SK-N-SH (cell line): ENCODE data around the gene RPGRIP1L. TPM values are rescaled to one million over a fixed set of nuclear protein-coding genes. Genes with fewer than 3 reads are reported as not detected.

ENCODE experiments used
- CTCF ChIA-PET: fragments of 300-600, 350-600 bp; formaldehyde crosslinking; extraction: SDS; loops from one replicate; lab custom pipeline; 2021; lab: Yijun Ruan, JAX
- POLR2A ChIA-PET: fragments of 350-600 bp; sonication (Branson Sonifier 250); formaldehyde crosslinking; extraction: SDS; loops from one replicate; lab custom pipeline; 2020; ENCODE audit warnings: antibody characterized with exemption, inconsistent platforms; lab: Yijun Ruan, JAX
- DNase-seq: peaks from one replicate; pipeline ENCODE4 v3.0.0; 2012
- H2AFZ ChIP-seq: fragments of 200-600 bp; sonication (generic); 2 replicates; pipeline ENCODE4 v1.8.1; 2016; ENCODE audit warnings: antibody characterized with exemption, mild to moderate bottlenecking, low read depth
- H3F3A ChIP-seq: fragments of 200-600 bp; sonication (generic); replicated peaks from 2 replicates; pipeline ENCODE3; 2016; ENCODE audit warnings: antibody characterized with exemption, mild to moderate bottlenecking; ENCODE audit not compliant: insufficient read depth
- H3K27ac ChIP-seq, 2 experiments: fragments of 200-500 bp in 1 of 2; fragments of 200-600 bp in 1 of 2; sonication (Bioruptor generic) in 1 of 2; sonication (generic), shearing (Covaris generic) in 1 of 2; 2 replicates each; pipeline versions ENCODE4 v1.5.1 to v1.6.1; 2014 to 2016; ENCODE audit warnings: low read depth in 2 of 2, inconsistent platforms in 1 of 2, low read length in 1 of 2, mild to moderate bottlenecking in 1 of 2, mixed read lengths in 1 of 2
- H3K27me3 ChIP-seq: fragments of 200-600 bp; sonication (generic), shearing (Covaris generic); 2 replicates; pipeline ENCODE4 v1.6.1; 2016; ENCODE audit warnings: mixed run types; ENCODE audit not compliant: insufficient read depth
- H3K36me3 ChIP-seq, 2 experiments: fragments of 200-500 bp in 1 of 2; fragments of 200-600 bp in 1 of 2; sonication (Bioruptor generic) in 1 of 2; sonication (generic) in 1 of 2; replicated peaks in 1 of 2; 2 replicates each; pipeline versions ENCODE3 to v1.5.1; 2014 to 2016; ENCODE audit warnings: low read length in 1 of 2, mild to moderate bottlenecking in 1 of 2; ENCODE audit not compliant: insufficient read depth in 2 of 2, control insufficient read depth in 1 of 2
- H3K4me1 ChIP-seq, 2 experiments: fragments of 200-500 bp in 1 of 2; fragments of 200-600 bp in 1 of 2; sonication (Bioruptor generic) in 1 of 2; sonication (generic), shearing (Covaris generic) in 1 of 2; 2 replicates each; pipeline versions ENCODE4 v1.5.1 to v1.6.1; 2014 to 2016; ENCODE audit warnings: low read depth in 1 of 2, low read length in 1 of 2, mixed run types in 1 of 2; ENCODE audit not compliant: insufficient read depth in 2 of 2, control insufficient read depth in 1 of 2
- H3K4me2 ChIP-seq: fragments of 200-600 bp; sonication (generic), shearing (Covaris generic); 2 replicates; pipeline ENCODE4 v1.6.1; 2017; ENCODE audit warnings: mixed run types
- H3K4me3 ChIP-seq, 2 experiments: fragments of 200-500 bp in 1 of 2; fragments of 200-600 bp in 1 of 2; sonication (Bioruptor generic) in 1 of 2; sonication (generic), shearing (Covaris generic) in 1 of 2; 2 replicates each; pipeline versions ENCODE4 v1.5.1 to v1.8.1; 2014 to 2016; ENCODE audit warnings: low read depth in 2 of 2, inconsistent platforms in 1 of 2, low read length in 1 of 2, mild to moderate bottlenecking in 1 of 2, mixed read lengths in 1 of 2, moderate library complexity in 1 of 2
- H3K79me2 ChIP-seq: fragments of 200-600 bp; sonication (generic); 2 replicates; pipeline ENCODE4 v1.8.1; 2017; ENCODE audit warnings: mild to moderate bottlenecking; ENCODE audit not compliant: insufficient read depth
- H3K9ac ChIP-seq: fragments of 200-600 bp; sonication (generic); 2 replicates; pipeline ENCODE4 v1.6.1; 2017; ENCODE audit warnings: mixed run types
- H3K9me2 ChIP-seq: fragments of 200-600 bp; sonication (generic); 2 replicates; pipeline ENCODE4 v1.6.1; 2017; ENCODE audit warnings: mixed run types
- H3K9me3 ChIP-seq: fragments of 200-600 bp; sonication (generic); 2 replicates; pipeline ENCODE4 v1.6.1; 2017; ENCODE audit warnings: mixed run types, mild to moderate bottlenecking, moderate library complexity
- H4K20me1 ChIP-seq: fragments of 200-600 bp; sonication (generic); 2 replicates; pipeline ENCODE4 v1.6.1; 2017; ENCODE audit warnings: mild to moderate bottlenecking, mixed run types; ENCODE audit not compliant: insufficient read depth
- EP300 ChIP-seq, 2 experiments: IDR thresholded peaks; 2 replicates each; pipeline versions ENCODE4 v1.4.0 to v1.6.1; 2012; ENCODE audit warnings: borderline replicate concordance in 1 of 2, low read depth in 1 of 2, low read length in 1 of 2
- FOXJ3 ChIP-seq: sonication (generic); formaldehyde crosslinking; IDR thresholded peaks from 2 replicates; pipeline ENCODE4 v1.5.1; 2020; ENCODE audit warnings: mild to moderate bottlenecking, missing genetic modification reagents
- GABPA ChIP-seq: IDR thresholded peaks from 2 replicates; pipeline ENCODE4 v1.4.0; 2012; ENCODE audit warnings: low read depth, mild to moderate bottlenecking
- IRF3 ChIP-seq: fragments of 150-350 bp; IDR thresholded peaks from 2 replicates; pipeline ENCODE4 v1.6.1; 2016; ENCODE audit warnings: mild to moderate bottlenecking, low read depth, low read length
- JUND ChIP-seq: IDR thresholded peaks from 2 replicates; pipeline ENCODE4 v1.4.0; 2012
- MEF2A ChIP-seq: IDR thresholded peaks from 2 replicates; pipeline ENCODE4 v1.4.0; 2012; ENCODE audit warnings: low read depth, borderline replicate concordance
- NFIC ChIP-seq: IDR thresholded peaks from 2 replicates; pipeline ENCODE4 v1.4.0; 2012; ENCODE audit warnings: borderline replicate concordance
- NRF1 ChIP-seq: IDR thresholded peaks from 2 replicates; pipeline ENCODE4 v1.6.1; 2012; ENCODE audit warnings: low read depth, mild to moderate bottlenecking, low read length
- POLR2AphosphoS5 ChIP-seq: IDR thresholded peaks from 2 replicates; pipeline ENCODE4 v1.6.1; 2012; ENCODE audit warnings: low read depth, low read length
- RAD21 ChIP-seq: IDR thresholded peaks from 2 replicates; pipeline ENCODE4 v1.6.1; 2012; ENCODE audit warnings: mild to moderate bottlenecking, low read length
- RCOR1 ChIP-seq: fragments of 150-350 bp; IDR thresholded peaks from 2 replicates; pipeline ENCODE4 v1.6.1; 2017; ENCODE audit warnings: antibody characterized with exemption, low read length
- RFX5 ChIP-seq: IDR thresholded peaks from 2 replicates; pipeline ENCODE4 v1.6.1; 2012; ENCODE audit warnings: mild to moderate bottlenecking, improper control_type of control experiment, low read length
- SMC3 ChIP-seq: IDR thresholded peaks from 2 replicates; pipeline ENCODE4 v1.6.1; 2012; ENCODE audit warnings: low read depth, low read length, improper control_type of control experiment
- TCF12 ChIP-seq: IDR thresholded peaks from 2 replicates; pipeline ENCODE4 v1.4.0; 2012
- YY1 ChIP-seq: IDR thresholded peaks from 2 replicates; pipeline ENCODE4 v1.4.0; 2012; ENCODE audit warnings: low read depth, mild to moderate bottlenecking
- ZBTB33 ChIP-seq: IDR thresholded peaks from 2 replicates; pipeline ENCODE4 v1.4.0; 2012; ENCODE audit warnings: low read depth, borderline replicate concordance
- WGBS: methylation state at CpG from one replicate; pipeline ENCODE4 v1.1.6; 2017; ENCODE audit warnings: low lambda C conversion rate; 5-methylcytosine and 5-hydroxymethylcytosine counted together
- polyA plus RNA-seq, 3 experiments: library from polyadenylated mRNA; depleted of rRNA; stranded (reverse); fragments of >200 nt; gene quantifications; 2 replicates each; pipeline ENCODE4 v1.2.3, GENCODE V29; 2012

Gene RPGRIP1L
- polyA plus RNA-seq, 1 of the 3 experiments (the other 2 are of a cell fraction), result 5.7 TPM

- Histone ChIP-seq H3K9ac (no peak overlapping the region), H3K9me3 (no peaks in the 10 kb centered on the region), H3K27me3 (no peaks in the 10 kb centered on the region)
- TF ChIP-seq YY1 (no peak), NFIC (no peak), MEF2A (no peak), JUND (no peak), POLR2AphosphoS5 (no peak), GABPA (no peak)
- TF ChIP-seq, all 33 proteins: peak for 0
- Histone ChIP-seq H4K20me1 (no peaks in the 10 kb centered on the region), H3K36me3 (peaks cover 4 to 15% of the 10 kb centered on the region in 2 experiments), H3K27ac (no peak overlapping the region), H3F3A (no peaks in the 10 kb centered on the region), H3K4me2 (no peak overlapping the region), H3K79me2 (no peaks in the 10 kb centered on the region), H3K9me2 (no peaks in the 10 kb centered on the region), H3K4me1 (peaks cover 0 to 3% of the 10 kb centered on the region in 2 experiments; a peak in 1 of 4 replicates), H3K4me3 (no peak overlapping the region), H2AFZ (no peak overlapping the region)
- CTCF ChIA-PET, result interaction anchor here (1.2 kb wide), 1 partner anchor 9 kb away, joined by 3 read pairs; no protein-coding TSS in a partner anchor
- POLR2A ChIA-PET, result no interaction called here
- WGBS, result 93% methylated on average over 2 of the region's 2 CpGs
- DNase-seq, result no peak
These were observed 97.7 kb downstream of the RPGRIP1L start for GRCh38 chr16:53605831-53606400.

GRCh38 chr16:53605356-53605755, 98.3 kb downstream of the RPGRIP1L start:
- H3K9me2 ChIP-seq, result no peaks in the 10 kb centered on the region
- 92% methylated on average over 10 of the region's 10 CpGs for WGBS
- CTCF ChIA-PET, result no interaction called here
- no peak overlapping the region for H3K9ac ChIP-seq
- no peak overlapping the region for H3K27ac ChIP-seq
- no peaks in the 10 kb centered on the region for H3K9me3 ChIP-seq
- POLR2A ChIA-PET, result no interaction called here
- peaks cover 0 to 3% of the 10 kb centered on the region in 2 experiments; a peak in 1 of 4 replicates for H3K4me1 ChIP-seq
- H3K36me3 ChIP-seq, result peaks cover 4 to 12% of the 10 kb centered on the region in 2 experiments
- no peaks in the 10 kb centered on the region for H3K27me3 ChIP-seq
- no peak overlapping the region for H3K4me2 ChIP-seq
- H4K20me1 ChIP-seq, result no peaks in the 10 kb centered on the region
- TF ChIP-seq EP300 (IDR thresholded peaks at IDR 0.05; ENCODE audit: borderline replicate concordance in 1 of 2, low read depth in 1 of 2, low read length in 1 of 2), result no peak
- TF ChIP-seq TCF12, result no peak
- no peak for TF ChIP-seq NFIC
- no peak for TF ChIP-seq YY1
- no peak for TF ChIP-seq POLR2AphosphoS5
- TF ChIP-seq RFX5, result no peak
- TF ChIP-seq MEF2A, result no peak
- TF ChIP-seq ZBTB33, result no peak
- no peak for TF ChIP-seq RAD21
- no peak for TF ChIP-seq SMC3
- TF ChIP-seq NRF1, result no peak
- no peak for TF ChIP-seq IRF3
- TF ChIP-seq FOXJ3 (CRISPR knock-in tag), result no peak
- TF ChIP-seq RCOR1, result no peak
- H3K4me3 ChIP-seq, result no peak overlapping the region
- H3K79me2 ChIP-seq, result no peaks in the 10 kb centered on the region
- H3F3A ChIP-seq, result no peaks in the 10 kb centered on the region
- DNase-seq, result no peak
- H2AFZ ChIP-seq, result no peak overlapping the region
